Heart right ventricle (tissue), 16 donors: ENCODE measurements around the gene TYSND1. TPM values are rescaled to one million over a fixed set of nuclear protein-coding genes. Genes with fewer than 3 reads are reported as not detected.

Experiments
- ATAC-seq, 8 donors: fragments of 200-7000 bp; cut with Tn5 transposase; one replicate each; pipeline ENCODE4 v1.9.1; 2020; ENCODE audit warnings: mild to moderate bottlenecking in 8 of 8, moderate library complexity in 8 of 8, moderate number of reproducible peaks in 1 of 8
- DNase-seq, 2 donors: peaks; one replicate each; pipeline ENCODE4 v3.0.0-alpha.2; 2020
- H3K27ac ChIP-seq, 10 donors: fragments of 200-600 bp; sonication (generic) in 2 of 10; one replicate each; pipeline versions ENCODE4 v1.5.0 to v1.8.0; 2020 to 2022; ENCODE audit warnings: mild to moderate bottlenecking in 3 of 10
- H3K27me3 ChIP-seq, 7 donors: fragments of 200-600 bp; one replicate each; pipeline ENCODE4 v1.8.0; 2021 to 2022; ENCODE audit warnings: mild to moderate bottlenecking in 2 of 7
- H3K36me3 ChIP-seq, 9 donors: fragments of 200-600 bp; sonication (generic) in 1 of 9; one replicate each; pipeline versions ENCODE4 v1.5.0 to v1.8.0; 2020 to 2022; ENCODE audit warnings: mild to moderate bottlenecking in 2 of 9
- H3K4me1 ChIP-seq, 9 donors: fragments of 200-600 bp; sonication (generic) in 1 of 9; one replicate each; pipeline versions ENCODE4 v1.5.0 to v1.8.0; 2020 to 2022; ENCODE audit warnings: mild to moderate bottlenecking in 4 of 9
- H3K4me3 ChIP-seq, 10 donors: fragments of 200-600 bp; sonication (generic) in 2 of 10; one replicate each; pipeline versions ENCODE4 v1.5.0 to v1.8.0; 2020 to 2022; ENCODE audit warnings: mild to moderate bottlenecking in 7 of 10, moderate library complexity in 2 of 10
- H3K9me3 ChIP-seq, 11 donors: fragments of 200-600 bp in 10 of 11; sonication (generic) in 2 of 11; one replicate each; pipeline versions ENCODE4 v1.5.0 to v1.8.0; 2013 to 2022; ENCODE audit warnings: mild to moderate bottlenecking in 2 of 11, control low read depth in 1 of 11, moderate library complexity in 1 of 11
- WGBS, 2 donors: extraction: QIAGEN DNeasy Blood & Tissue Kit; methylation state at CpG; one replicate each; pipeline ENCODE4 v1.1.7; 2013; ENCODE audit warnings: inconsistent platforms in 1 of 2; 5-methylcytosine and 5-hydroxymethylcytosine counted together
- intact Hi-C, 10 donors: fragments of 100-400 bp; cut with DNase I; formaldehyde crosslinking; loops; one replicate each; pipeline versions ENCODE4 v1.11.1 to v1.14.2; 2022
- polyA plus RNA-seq, 2 donors: library from polyadenylated mRNA; stranded (reverse); fragments of 200-250 nt; gene quantifications; one replicate each; pipeline ENCODE4 v1.2.3, GENCODE V29; 2013
- total RNA-seq, 10 donors: library from RNA; stranded (reverse); fragmentation: NEBNext Ultra II Directional in 3 of 10; extraction: Animal tissue kit (Norgen Biotek cat#: 25700) in 3 of 10; gene quantifications; one replicate each; pipeline versions ENCODE4 v1.2.1 to v1.2.4, GENCODE V29; 2021 to 2023
- TF ChIP-seq, protein P1 (sequence below), 9 donors: fragments of 200-600 bp; sonication (generic) in 2 of 9; IDR thresholded peaks; one replicate each; pipeline versions ENCODE4 v1.5.0 to v1.8.0; 2021 to 2022; ENCODE audit warnings: antibody characterized with exemption in 9 of 9, mild to moderate bottlenecking in 5 of 9, moderate library complexity in 1 of 9
- donor health status: Arrhythmogenic right ventricular cardiomyopathy.
- donor health status: ischemic (EF 13 %, LVEDD 7.1; RV severe dilation, severe dysfunction).
- donor health status: healthy with polysubstance abuse.
- donor health status: DM: no; HTN: yes; CAD: no.
- donor health status: DM: no; HTN: no; CAD: no.
- donor health status: ischemic (EF 25% LVEDD 6.9; RV normal size, moderate dysfunction).
- donor health status: ischemic (EF 25% LVEDD 5.7; RV mildly dilated, moderate dysfunction).
- donor health status: healthy.
- donor health status: DM: yes; HTN: yes; CAD: no.
- donor health status: Ischemic cardiomyopathy.
- donor health status: ischemic (EF 35%, LVEDD 5.7; RV mildly dilated, moderate dysfunction).
- donor health status: nonischemic (EF 11% LVEDD 7.7; RV severe dilation, severe dysfunction).
- donor health status: DM: yes; HTN: yes; CAD: no.
- donor health status: PGD.
- donor health status: ischemic (EF 29% LVEDD 5.4; RV normal size, mild dysfunction).
- donor health status: nonischemic (EF 23%, LVEDD 6.1; RV moderate dilation, normal function).

The TYSND1 gene
- total and polyA plus RNA-seq, 12 donors: 2.6 to 6.5 (median 4.6) TPM

DNA sequence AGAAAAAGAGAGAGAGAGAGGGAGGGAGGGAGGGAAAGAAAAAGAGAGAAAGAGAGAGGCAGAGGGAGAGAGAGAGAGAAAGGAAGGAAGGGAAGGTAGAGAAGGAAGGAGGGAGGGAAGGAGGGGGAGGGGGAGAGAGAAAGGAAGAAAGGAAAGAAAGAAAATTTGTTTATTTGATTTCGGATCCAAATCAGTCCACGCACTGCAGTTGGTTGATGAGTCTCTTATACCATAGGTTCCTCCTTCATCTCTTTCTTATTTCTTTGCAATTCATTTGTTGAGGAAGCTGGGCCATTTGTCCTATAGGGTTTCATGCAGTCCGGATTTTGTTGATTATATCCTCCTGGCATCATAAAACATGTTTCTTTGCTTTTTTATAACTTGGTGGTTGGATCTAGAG, 48.2 kb downstream of the TYSND1 start:
- H3K36me3 ChIP-seq: peaks cover 0 to 82% (median 4%) of the 10 kb centered on the region in 9 donors
- intact Hi-C loops: loop anchor here in 1 of 10 donors (2.0 kb wide), 1 partner anchor 19 kb away; no protein-coding TSS in a partner anchor
- no peak for DNase-seq
- TF ChIP-seq, protein P1, sequence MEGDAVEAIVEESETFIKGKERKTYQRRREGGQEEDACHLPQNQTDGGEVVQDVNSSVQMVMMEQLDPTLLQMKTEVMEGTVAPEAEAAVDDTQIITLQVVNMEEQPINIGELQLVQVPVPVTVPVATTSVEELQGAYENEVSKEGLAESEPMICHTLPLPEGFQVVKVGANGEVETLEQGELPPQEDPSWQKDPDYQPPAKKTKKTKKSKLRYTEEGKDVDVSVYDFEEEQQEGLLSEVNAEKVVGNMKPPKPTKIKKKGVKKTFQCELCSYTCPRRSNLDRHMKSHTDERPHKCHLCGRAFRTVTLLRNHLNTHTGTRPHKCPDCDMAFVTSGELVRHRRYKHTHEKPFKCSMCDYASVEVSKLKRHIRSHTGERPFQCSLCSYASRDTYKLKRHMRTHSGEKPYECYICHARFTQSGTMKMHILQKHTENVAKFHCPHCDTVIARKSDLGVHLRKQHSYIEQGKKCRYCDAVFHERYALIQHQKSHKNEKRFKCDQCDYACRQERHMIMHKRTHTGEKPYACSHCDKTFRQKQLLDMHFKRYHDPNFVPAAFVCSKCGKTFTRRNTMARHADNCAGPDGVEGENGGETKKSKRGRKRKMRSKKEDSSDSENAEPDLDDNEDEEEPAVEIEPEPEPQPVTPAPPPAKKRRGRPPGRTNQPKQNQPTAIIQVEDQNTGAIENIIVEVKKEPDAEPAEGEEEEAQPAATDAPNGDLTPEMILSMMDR (IDR thresholded peaks at IDR 0.05): no peak
- 88 to 96% methylated on average over 3 of the region's 3 CpGs for WGBS, 2 donors
- no peak overlapping the region for H3K27ac ChIP-seq
- H3K27me3 ChIP-seq: no peaks in the 10 kb centered on the region
- H3K4me3 ChIP-seq: no peak overlapping the region
- no peaks in the 10 kb centered on the region for H3K4me1 ChIP-seq
- ATAC-seq: no peak
- no peaks in the 10 kb centered on the region for H3K9me3 ChIP-seq

GRCh38 chr10:70097459-70097858, 49.0 kb downstream of the TYSND1 start:
- H3K4me1 ChIP-seq: no peaks in the 10 kb centered on the region
- peaks cover 0 to 84% (median 4%) of the 10 kb centered on the region in 9 donors for H3K36me3 ChIP-seq
- intact Hi-C loops: no loop called here
- H3K4me3 ChIP-seq: no peak overlapping the region
- no peaks in the 10 kb centered on the region for H3K9me3 ChIP-seq
- TF ChIP-seq, protein P1 (IDR thresholded peaks at IDR 0.05): no peak
- no peaks in the 10 kb centered on the region for H3K27me3 ChIP-seq
- no peak for DNase-seq
- H3K27ac ChIP-seq: no peak overlapping the region
- ATAC-seq: no peak

DNA sequence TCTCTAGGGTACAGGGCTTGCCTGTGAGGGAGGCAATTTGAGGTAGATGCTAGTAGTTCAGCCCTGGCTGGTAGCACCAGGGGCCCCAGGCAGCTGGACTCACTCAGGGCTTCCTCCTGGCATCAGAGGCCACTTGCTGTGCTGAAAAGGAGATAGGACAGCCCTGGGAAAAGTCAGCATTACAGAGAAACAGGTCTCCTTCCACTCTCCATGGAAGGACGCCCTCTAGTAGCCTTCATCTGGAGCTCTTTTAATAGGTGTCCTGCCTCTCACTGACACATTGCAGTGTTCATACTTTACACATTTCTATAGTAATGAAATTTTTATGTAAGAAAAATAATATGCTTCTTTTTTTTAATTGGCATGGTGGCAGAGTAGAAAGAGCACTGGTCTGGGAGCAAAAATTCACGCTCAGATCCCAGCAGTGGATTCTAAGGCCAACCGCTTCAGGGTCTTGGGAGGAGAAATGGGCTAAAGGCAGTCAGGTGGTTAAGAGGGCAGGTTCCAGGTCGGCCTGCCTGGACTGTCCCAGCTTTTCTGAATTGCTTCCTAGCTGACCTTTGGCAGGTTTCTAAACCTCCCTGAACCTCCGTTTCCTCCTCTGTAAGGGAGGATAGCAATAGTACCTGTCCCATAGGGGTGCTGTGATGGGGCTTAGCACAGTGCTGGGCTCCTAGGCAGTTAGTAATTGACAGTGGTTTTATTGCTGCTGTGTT, 49.6 kb downstream of the TYSND1 start:
- H3K27ac ChIP-seq: no peak overlapping the region
- intact Hi-C loops: no loop called here
- DNase-seq (no peak), ATAC-seq (no peak)
- no peak overlapping the region for H3K4me3 ChIP-seq
- no peaks in the 10 kb centered on the region for H3K27me3 ChIP-seq
- TF ChIP-seq, protein P1 (IDR thresholded peaks at IDR 0.05): no peak
- H3K4me1 ChIP-seq: no peaks in the 10 kb centered on the region
- H3K36me3 ChIP-seq: peaks cover 0 to 86% (median 8%) of the 10 kb centered on the region in 9 donors
- no peaks in the 10 kb centered on the region for H3K9me3 ChIP-seq
- WGBS, 2 donors: 96% methylated on average over 5 of the region's 5 CpGs

- H3K36me3 ChIP-seq: peaks cover 0 to 86% (median 8%) of the 10 kb centered on the region in 9 donors
- TF ChIP-seq, protein P1 (IDR thresholded peaks at IDR 0.05): no peak
- DNase-seq (no peak), ATAC-seq (no peak)
- H3K4me3 ChIP-seq: no peak overlapping the region
- intact Hi-C loops: no loop called here
- no peak overlapping the region for H3K27ac ChIP-seq
- H3K9me3 ChIP-seq: no peaks in the 10 kb centered on the region
- H3K4me1 ChIP-seq: no peaks in the 10 kb centered on the region
- no peaks in the 10 kb centered on the region for H3K27me3 ChIP-seq
- WGBS, 2 donors: 87 to 90% methylated on average over 6 of the region's 6 CpGs
Observed at GRCh38 chr10:70096016-70096704, 50.3 kb downstream of the TYSND1 start.
